Measurements from ENCODE around the gene RPS27L.

Gene RPS27L

GRCh38 chr15:63181648-63182047 is 24.4 kb upstream of the RPS27L start:
- no peak for DNase-seq (ENCODE audit: low read depth)
- TF ChIP-seq POLR2A (IDR thresholded peaks at IDR 0.05; ENCODE audit: extremely low read depth, insufficient read length) (no peak), MYC (IDR thresholded peaks at IDR 0.05; ENCODE audit: low read depth, low read length) (no peak)
- TF ChIP-seq, protein P1, sequence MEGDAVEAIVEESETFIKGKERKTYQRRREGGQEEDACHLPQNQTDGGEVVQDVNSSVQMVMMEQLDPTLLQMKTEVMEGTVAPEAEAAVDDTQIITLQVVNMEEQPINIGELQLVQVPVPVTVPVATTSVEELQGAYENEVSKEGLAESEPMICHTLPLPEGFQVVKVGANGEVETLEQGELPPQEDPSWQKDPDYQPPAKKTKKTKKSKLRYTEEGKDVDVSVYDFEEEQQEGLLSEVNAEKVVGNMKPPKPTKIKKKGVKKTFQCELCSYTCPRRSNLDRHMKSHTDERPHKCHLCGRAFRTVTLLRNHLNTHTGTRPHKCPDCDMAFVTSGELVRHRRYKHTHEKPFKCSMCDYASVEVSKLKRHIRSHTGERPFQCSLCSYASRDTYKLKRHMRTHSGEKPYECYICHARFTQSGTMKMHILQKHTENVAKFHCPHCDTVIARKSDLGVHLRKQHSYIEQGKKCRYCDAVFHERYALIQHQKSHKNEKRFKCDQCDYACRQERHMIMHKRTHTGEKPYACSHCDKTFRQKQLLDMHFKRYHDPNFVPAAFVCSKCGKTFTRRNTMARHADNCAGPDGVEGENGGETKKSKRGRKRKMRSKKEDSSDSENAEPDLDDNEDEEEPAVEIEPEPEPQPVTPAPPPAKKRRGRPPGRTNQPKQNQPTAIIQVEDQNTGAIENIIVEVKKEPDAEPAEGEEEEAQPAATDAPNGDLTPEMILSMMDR (IDR thresholded peaks at IDR 0.05; ENCODE audit: low read depth, low read length) = no peak
- TF ChIP-seq, protein P2, sequence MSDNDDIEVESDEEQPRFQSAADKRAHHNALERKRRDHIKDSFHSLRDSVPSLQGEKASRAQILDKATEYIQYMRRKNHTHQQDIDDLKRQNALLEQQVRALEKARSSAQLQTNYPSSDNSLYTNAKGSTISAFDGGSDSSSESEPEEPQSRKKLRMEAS (IDR thresholded peaks at IDR 0.05; ENCODE audit: low read depth, low read length) = no peak
- no peak overlapping the region for H3K4me3 ChIP-seq (ENCODE audit: low read depth, low read length)

DNA sequence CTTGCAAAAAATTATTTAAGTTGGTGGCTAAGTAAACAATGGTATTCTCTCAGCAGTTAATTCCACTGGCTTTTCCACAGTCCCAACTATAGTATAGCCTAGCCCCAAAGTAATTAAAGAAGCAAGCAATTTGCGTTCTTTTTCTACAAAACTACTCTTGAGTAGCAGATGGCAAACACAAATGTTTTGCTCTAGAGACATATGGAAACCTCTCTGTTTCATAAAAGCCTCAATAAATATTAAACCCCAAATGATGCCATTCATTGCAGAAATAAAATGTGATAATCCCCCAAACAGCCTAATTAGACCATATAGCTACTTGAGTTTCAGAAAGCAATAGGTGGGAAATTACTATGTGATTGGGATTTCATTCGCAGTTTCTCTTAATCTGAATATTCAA is 23.5 kb upstream of the RPS27L start:
- DNase-seq (ENCODE audit: low read depth) = no peak
- TF ChIP-seq MYC (IDR thresholded peaks at IDR 0.05; ENCODE audit: low read depth, low read length) (no peak), POLR2A (IDR thresholded peaks at IDR 0.05; ENCODE audit: extremely low read depth, insufficient read length) (no peak)
- TF ChIP-seq, protein P2 (IDR thresholded peaks at IDR 0.05; ENCODE audit: low read depth, low read length) = no peak
- TF ChIP-seq, protein P1 (IDR thresholded peaks at IDR 0.05; ENCODE audit: low read depth, low read length) = no peak
- H3K4me3 ChIP-seq (ENCODE audit: low read depth, low read length) = no peak overlapping the region

- TF ChIP-seq POLR2A (IDR thresholded peaks at IDR 0.05; ENCODE audit: extremely low read depth, insufficient read length) (no peak), MYC (IDR thresholded peaks at IDR 0.05; ENCODE audit: low read depth, low read length) (no peak)
- TF ChIP-seq, protein P1 (IDR thresholded peaks at IDR 0.05; ENCODE audit: low read depth, low read length) = no peak
- TF ChIP-seq, protein P2 (IDR thresholded peaks at IDR 0.05; ENCODE audit: low read depth, low read length) = no peak
- DNase-seq (ENCODE audit: low read depth) = no peak
- no peak overlapping the region for H3K4me3 ChIP-seq (ENCODE audit: low read depth, low read length)
Measured at GRCh38 chr15:63178034-63178433, 20.8 kb upstream of the RPS27L start.

GRCh38 chr15:63176302-63176701 is 19.0 kb upstream of the RPS27L start:
- no peak for DNase-seq (ENCODE audit: low read depth)
- no peak overlapping the region for H3K4me3 ChIP-seq (ENCODE audit: low read depth, low read length)
- no peak for TF ChIP-seq MYC (IDR thresholded peaks at IDR 0.05; ENCODE audit: low read depth, low read length)
- TF ChIP-seq, protein P1 (IDR thresholded peaks at IDR 0.05; ENCODE audit: low read depth, low read length) = no peak
- TF ChIP-seq, protein P2 (IDR thresholded peaks at IDR 0.05; ENCODE audit: low read depth, low read length) = no peak
- TF ChIP-seq POLR2A (IDR thresholded peaks at IDR 0.05; ENCODE audit: extremely low read depth, insufficient read length) = no peak

GRCh38 chr15:63172851-63173451 is 15.7 kb upstream of the RPS27L start:
- DNase-seq (ENCODE audit: low read depth) = no peak
- TF ChIP-seq, protein P2 (IDR thresholded peaks at IDR 0.05; ENCODE audit: low read depth, low read length) = no peak
- TF ChIP-seq MYC (IDR thresholded peaks at IDR 0.05; ENCODE audit: low read depth, low read length) (no peak), POLR2A (IDR thresholded peaks at IDR 0.05; ENCODE audit: extremely low read depth, insufficient read length) (no peak)
- TF ChIP-seq, protein P1 (IDR thresholded peaks at IDR 0.05; ENCODE audit: low read depth, low read length) = no peak

More at GRCh38 chr15:63172851-63173451, 15.7 kb upstream of the RPS27L start:
- no peak overlapping the region for H3K4me3 ChIP-seq (ENCODE audit: low read depth, low read length)
